Peyer's patch (tissue), 4 donors: Measurements from ENCODE around the gene CDK5RAP3.

Experiments
- CTCF ChIP-seq, 6 experiments: fragments of 450-650 bp in 4 of 6; fragments of 200-600 bp in 2 of 6; sonication (generic) in 1 of 6; IDR thresholded peaks; one replicate each; pipeline ENCODE4 v1.5.1; 2017 to 2019; ENCODE audit warnings: antibody characterized with exemption in 6 of 6, mild to moderate bottlenecking in 3 of 6, moderate library complexity in 1 of 6
- POLR2A ChIP-seq, 2 donors: fragments of 450-650 bp; IDR thresholded peaks; one replicate each; pipeline ENCODE4 v1.5.1; 2017; ENCODE audit warnings: antibody characterized with exemption in 2 of 2, mild to moderate bottlenecking in 2 of 2, moderate library complexity in 2 of 2

GRCh38 chr17:47998044-47998443, 27.1 kb downstream of the CDK5RAP3 start:
- TF ChIP-seq POLR2A (IDR thresholded peaks at IDR 0.05) (no peak), CTCF (IDR thresholded peaks at IDR 0.05) (no peak)
